ENCODE data around the gene RAMACL. TPM values are rescaled to one million over a fixed set of nuclear protein-coding genes. Genes with fewer than 3 reads are reported as not detected.

The RAMACL gene
- polyA plus RNA-seq, 1 donor, result 0.40 TPM

DNA sequence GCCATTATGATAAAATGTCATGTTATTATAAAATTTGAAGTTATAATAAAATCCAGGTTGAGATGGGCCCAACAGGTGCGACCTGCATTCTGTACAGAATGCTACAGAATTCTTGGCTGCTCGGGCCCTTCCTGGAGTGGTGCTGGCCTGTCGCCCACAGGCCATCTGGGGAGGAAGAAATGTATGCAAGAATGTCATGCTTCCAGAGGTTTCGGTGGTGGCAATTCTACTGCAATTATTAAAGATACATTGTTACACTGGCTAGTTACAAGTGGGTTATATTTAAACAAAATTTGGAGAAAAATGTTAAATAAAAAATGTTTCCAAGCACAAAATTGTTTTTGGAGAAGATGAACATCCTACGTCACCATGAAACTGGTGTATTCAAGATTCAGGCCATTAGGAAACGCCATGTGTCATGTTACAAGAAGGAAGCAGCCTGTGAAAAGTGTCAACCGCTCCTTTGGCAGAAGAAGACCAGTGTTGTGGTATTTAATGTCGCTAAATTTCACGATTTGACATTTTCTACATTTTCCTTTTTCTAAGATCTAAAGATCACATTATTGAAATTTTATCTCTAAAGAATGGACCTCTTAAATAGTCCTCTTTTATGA lies 7.1 kb downstream of the RAMACL start:
- no peak for DNase-seq

DNA sequence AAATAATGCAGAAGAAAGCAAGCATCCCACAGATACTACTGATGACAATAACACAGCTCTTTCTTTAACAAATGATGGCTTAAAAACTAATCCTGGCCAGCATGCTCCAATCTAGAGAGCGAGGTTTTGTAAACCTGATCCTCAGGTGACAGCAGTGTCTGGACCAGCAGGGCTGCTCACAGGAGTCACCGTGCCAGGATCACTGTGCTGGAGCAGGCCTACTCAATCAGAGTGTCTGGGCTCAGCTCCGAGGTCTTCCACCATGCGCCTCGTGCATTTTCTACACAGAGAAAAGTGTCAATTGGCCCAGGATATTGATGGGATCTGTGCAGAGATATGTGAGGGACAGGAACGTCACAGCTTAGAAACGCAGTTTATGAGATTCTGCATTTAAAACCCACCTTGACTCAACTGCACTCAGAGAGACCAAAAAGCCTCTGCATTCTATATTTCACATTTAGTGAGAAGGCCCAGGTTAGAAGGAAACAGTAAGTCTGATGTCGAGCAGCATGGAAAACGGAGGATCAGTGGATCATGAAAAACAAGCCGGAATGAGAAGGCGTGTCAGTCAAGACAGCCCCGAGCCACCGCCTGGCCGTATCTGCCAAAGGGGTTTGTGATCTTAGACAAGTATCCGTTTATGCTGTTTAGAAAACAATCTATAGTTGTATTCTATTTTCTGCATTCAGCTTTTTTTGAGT lies 7.8 kb downstream of the RAMACL start:
- no peak for DNase-seq

DNA sequence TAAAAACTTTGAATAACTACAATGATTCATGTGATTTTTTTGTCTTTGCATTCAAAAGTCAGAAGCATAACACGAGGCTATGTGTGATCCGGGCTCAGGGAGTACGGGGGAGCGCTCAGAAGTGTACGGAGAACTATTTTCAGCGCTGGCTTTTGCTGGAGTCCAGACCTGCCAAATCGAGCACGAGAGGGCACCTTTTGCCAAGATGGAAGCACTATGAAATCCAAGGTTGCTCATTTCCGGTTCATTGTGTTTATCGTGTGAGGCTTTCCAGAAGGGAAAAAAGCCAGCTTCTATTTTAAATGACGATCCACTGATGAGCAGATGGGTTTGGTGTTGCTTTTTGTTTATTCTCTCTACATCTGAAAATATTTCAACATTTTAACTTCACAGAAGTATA lies 11.3 kb downstream of the RAMACL start:
- DNase-seq, result no peak

DNA sequence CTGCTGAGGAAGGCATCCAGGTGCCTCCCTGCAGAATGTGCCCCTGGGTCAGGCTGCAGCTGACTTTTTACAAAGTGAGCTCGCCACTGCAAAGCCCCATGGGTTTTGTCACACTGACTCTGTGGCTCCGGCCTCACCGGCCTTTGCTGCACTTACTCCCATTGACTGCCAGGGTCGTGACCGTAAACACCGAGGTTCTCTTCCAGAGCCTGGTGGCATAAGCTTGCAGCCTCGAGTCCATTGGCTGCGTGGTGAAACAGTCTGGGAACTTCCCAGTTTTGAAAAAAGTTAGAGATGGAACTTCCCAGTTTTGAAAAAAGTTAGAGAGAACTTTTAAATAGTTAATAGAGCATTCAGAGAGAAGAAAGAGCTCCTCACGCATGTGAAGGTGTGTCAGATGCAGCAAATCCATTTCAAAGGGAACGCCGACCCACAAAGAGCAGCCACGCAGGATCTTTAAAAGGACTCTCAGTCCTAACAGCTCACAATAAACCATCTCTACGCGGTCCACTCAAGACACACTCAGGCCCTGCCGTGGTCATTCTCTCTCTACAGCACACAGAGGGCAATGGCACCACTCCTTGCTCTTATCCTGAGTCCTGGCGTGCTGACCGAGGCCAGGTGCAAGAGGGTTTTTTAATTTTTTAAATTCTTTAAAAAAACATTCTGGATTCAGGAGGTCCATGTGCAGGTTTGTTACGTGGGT lies 12.8 kb downstream of the RAMACL start:
- DNase-seq, result no peak

DNA sequence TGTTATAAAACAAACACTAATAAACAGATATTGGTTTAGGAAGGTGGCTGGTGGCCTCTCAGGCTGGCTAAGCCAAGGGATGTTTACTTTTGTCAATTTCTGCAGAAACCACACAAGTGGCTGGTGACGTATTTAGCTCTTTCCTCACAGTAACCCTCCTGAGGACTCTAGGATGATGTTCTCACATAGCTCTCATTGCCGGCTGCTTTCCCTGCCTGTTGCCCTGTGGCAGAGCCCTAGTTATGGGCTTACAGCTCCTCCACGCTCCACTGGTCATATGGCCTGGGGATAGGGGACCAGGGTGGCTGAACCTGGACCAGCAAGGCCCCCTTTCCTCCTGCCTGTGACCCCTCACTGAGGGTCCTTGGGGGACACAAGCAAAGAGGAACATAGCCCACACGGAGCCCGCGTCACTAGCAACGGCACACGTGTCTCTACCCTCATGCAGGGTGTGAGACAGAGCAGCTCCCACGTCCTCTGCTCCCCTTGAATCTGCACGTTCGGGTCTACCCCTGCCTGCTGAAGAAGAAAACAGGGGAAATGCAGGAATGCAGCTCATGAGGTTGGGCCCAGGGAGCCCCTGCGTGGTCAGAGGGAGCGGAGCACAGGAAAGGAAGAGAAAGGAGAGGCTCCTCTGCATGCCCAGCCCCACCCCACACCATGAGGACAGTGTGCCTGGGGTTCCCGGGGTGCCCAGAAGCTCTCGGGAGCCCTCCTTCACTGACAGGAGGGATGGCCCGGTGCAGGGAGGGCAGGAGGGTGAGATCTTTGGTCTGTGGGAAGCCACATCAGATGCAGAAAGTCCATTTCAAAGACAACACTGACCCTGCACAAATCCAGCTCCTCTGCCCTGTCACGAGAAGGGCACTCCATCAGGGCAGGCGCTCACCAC lies 13.9 kb downstream of the RAMACL start:
- no peak for DNase-seq

DNA sequence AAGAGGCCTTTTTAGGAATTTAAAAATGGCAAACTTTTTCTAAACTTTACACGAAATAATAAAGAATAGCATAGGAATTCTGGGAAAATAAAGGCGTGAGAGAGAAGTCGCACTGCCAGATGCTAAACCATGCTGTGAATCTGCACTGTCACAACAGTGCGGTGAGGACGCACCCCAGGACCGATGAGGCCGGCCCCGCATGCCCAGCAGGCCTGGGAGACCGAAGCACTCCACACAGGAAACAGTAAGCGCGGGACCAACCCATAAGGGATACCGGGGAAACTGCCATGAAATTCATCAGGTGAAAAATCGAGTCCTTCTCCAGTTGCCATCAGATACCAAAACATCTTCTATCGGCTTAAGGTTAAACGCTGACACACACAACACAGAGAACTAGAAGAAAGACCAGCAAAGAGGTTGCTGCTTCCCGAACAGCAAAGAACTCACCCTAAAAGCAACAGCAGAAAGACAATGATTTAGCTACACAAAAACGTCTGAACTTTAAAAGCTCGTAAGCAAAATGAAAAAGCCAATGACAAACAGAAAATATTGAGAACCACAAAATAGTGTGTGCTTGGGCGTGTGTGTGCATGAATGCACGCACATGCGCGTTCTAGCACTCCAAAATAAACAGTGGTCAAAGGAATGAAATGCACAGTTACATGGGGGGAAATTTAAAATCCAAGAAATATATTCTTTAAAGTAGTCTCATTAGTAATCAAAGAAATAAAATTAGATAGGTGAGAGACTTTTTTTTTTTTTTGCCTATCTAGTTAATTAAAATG lies 15.4 kb downstream of the RAMACL start:
- DNase-seq, result no peak

DNA sequence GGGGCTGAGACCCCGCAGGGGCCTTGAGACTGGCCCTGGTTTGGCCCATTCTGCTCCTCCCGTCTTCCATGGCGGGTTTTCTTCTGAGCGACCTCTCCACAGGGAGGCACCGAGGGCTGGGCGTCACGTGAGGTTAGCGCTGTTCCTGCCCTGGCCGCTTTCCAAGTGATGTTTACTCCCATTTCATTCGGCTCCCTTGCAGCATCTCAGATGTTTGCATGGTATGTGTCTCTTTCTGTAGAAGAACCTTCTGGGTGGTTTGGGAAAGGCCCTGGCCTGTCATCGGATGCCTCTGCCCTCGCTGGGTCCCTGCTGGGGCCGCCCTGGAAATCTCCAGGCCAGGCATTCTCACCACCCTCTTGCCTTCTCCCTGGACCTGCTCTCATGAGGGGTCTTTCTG lies 17.3 kb downstream of the RAMACL start:
- no peak for DNase-seq

DNA sequence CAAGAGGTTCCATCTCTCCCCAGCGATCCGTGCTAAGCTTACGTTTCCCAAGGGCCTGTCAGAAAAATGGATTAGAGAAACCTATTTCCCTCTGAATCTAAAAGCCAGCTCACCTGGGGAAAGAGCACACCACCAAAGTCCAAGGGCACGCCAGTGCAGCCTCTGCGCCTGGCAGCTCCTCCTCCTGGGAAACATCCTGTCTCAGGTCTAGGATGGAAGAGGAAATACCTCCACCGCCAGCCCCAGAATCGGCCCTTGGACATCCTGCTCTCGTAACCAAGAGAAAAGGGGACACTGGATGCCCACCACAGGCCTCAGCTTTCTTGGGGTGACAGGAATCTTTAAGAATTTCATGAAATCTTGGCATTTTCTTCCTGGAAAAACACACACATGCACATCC lies 18.7 kb downstream of the RAMACL start:
- DNase-seq, result no peak

DNA sequence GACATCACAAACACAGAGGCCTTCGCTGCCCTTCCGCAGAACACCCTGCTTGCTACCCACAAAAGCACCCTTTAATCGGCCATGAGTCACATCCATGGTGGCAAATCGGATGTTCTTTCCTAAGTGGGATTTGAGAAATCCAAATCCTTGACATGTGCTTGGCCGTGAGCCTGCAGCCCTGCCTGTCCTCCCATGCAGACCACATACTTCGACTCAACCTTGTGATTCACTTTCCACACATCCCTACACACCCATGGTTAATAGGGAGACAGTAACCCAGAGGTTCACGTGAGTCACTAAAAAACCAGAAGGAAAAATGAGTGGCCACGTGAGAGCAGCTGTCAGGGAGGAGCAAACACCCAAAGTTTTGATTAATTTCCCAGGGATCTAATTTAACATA lies 19.4 kb downstream of the RAMACL start:
- no peak for DNase-seq

DNA sequence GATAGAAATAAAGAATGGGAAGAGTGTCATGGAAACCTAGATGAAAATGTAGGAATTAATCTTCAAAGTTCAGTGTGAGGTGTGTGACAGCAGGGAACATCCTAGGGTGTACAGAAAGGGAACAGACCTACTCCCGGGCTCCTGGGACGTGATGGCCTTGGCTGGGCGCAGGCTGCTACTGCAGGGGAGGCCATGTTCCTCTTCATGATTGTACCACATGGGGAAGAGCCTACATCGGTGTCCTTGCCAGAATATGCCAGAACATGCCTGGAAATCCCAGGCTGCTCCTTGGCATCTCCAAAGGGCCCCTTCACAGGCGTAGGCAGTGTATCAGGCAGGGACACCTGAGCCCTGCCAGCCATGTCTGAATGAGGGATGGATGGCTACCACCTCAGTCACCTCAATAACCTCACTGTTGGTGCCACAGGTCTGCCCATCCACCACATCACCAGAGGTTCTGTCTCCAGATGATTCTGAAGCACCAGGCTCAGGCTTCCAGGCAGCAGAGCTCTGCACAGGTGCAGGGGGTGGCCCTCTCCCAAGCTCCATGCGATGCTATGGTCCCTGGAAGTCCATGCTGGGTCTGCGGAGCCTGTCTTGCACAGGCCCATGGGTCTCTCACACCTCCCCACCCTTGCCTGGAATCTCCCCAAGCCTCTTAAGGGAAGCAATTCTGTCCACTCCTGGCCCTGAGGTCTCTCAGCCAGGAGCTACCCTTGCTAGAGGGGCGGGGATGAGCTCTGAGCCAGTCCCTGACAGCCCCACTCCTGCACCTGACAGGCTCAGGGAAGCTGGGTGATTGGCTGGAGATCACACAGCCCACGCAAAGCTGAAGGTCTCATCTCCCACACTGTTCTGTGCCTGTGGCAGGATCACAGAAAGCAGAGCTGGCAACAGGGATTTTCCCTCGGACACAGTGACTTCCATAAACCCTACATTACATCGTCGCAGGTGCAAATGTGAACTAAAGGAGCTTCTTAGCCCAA lies 20.2 kb downstream of the RAMACL start:
- no peak for DNase-seq

DNA sequence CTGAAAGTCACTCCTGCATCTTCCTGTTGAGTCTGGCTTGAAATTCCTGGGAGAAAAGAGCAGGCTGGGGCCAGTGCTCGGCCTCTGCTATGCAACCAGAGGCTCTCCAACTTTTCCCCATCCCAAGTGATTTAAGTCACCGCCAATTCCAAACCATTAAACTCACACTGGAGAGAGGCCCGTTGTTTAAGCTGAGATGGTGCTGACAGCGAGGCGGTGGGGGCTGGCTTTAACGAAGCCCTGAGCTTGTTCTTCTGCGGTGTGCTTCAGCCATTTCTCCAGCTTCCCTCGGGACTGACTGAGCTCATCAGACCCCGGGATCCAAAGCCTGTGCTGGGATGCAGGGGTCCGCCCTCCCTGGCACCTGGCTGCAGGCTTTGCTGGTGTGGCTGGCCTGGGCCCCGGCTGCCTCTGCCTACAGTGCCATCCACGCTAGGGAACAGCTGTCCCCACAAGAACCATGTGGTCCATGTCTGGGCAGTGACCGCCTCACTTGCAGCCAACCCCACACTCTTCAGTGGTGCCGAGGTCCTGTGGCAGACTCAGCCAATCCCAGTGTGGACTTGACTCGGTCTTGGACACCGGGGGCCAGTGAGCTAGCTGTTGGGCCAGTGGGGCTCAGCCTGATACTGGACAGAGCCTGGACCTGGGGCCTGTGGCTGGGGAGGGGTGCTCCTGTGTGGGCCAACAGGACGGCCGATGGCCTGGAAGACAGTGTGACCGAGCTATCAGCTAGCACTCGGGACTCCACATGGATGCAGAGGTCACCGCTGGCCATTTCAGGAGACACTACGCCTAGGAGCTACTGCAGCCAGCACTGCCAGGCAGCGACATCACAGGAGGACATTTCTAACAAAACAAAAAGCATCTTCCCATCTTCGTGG lies 21.2 kb downstream of the RAMACL start:
- no peak for DNase-seq

DNA sequence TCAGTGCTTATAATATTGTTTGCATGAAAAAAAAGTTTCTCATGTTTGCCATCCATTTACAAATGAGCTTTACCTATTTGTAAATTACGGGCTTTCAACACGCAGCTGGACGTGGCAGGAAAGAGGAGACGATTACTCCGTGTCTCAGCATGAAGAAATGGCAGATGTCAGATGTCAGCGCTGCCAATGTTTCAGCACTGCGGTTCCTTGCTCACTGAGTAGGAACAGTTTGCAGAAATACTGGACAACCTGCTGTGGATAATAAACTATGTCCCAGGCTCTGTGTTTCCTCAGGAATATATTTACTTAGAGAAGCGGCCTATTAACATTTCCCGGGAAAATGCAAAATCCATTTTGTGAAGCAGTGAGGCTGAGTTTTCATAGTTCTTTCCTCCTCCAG lies 22.7 kb downstream of the RAMACL start:
- DNase-seq, result no peak

DNA sequence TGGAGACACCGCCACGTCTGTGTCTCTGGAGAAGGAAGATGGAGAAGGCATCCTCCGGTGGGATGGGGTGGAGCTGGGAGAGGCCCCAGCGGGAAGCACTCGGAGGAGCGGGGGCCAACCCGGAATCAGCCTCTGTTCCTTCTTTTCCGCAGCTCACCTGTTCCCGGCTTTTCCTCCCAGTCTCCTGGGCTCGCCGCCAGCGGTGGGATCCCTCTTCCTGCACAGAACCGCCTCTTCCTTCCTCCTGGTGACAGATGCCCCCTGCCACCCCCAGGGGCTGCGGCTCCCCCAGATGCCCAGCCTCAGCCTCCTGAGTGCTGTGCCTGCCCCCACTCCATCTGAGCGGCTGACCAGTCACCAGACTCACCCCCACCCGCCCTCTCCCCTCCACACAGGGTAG lies 23.3 kb downstream of the RAMACL start:
- DNase-seq, result no peak

DNA sequence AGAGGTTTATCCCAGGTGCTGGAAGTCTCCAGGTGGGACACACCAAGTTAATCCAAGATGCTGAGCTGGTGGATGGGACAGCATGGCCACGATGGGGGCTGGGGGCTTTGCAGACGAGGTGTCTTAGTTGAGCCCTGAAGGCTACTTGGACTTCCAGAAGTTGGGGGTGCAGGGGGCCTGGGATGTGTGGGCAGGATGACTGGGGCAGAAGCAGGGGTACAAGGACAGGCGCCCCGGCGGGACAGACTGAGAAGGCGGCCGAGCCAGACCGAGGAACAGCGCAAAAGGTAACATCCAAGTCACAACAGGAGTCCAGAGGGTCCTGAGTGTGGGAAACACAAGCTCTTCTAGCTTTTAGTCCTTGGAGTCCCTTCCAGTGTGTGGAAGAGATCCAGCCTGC lies 23.8 kb downstream of the RAMACL start:
- no peak for DNase-seq

DNA sequence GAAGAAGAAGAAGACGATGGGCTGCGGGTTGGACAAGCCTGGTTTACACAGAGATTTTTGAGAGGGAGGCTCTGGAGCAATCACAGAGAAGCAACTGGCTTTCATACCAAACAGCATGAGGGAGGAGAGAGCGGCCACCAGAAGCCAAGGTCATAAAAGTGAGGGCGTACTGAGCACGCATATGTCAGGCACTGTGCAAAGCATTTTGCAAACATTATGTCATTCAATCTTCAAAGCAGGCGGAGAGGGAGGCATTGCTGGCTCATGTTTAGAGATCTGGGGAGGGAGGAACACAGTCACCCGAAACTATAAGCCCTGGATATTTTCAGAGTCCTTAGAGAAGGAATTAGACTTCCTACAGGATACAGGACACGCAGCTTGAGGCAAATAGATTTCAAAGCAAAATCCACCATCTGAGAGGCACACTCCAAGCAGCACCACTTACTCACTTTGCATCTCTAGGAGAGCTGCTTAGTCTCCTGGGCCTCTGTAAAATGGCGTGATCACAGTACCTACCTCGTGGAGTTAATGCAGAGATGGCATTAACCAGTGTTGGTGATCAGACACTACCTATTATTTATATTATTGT lies 24.6 kb downstream of the RAMACL start:
- no peak for DNase-seq

DNA sequence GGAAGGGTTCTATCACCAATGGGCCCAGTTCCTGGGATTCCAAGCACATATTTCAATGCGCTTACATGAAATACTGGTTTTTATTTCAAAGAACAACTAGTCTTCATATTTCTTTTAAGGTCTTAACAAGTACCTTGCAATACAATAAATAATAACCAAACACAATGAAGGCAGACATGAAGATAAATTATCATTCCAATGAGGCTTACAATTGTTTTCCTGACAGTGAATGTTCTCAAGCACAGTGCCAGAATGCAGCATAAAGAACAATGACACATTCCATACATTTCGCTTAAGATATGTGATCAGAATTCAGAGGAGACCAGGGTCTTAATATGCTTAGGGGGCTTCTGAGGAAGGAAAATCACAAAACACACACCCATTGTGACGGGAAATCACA lies 26.3 kb downstream of the RAMACL start:
- no peak for DNase-seq

DNA sequence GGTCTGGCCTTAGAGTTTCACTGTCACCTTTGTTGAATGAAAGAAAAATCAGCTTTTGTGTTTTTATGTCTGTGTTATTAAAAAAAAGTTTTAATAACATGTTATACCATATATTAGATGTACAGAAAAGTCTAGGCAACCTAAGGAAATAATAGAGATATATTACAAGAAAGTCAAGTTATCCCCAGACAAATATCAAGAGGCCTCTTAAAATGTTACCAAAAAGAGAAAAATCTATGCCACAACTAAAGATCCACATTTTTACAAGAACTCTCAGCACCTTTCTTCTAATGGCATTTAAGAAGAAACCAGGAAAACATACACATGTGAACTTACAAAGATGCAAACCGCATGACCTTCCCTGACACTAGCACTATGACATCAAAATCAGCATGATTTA lies 26.8 kb downstream of the RAMACL start:
- DNase-seq, result no peak

DNA sequence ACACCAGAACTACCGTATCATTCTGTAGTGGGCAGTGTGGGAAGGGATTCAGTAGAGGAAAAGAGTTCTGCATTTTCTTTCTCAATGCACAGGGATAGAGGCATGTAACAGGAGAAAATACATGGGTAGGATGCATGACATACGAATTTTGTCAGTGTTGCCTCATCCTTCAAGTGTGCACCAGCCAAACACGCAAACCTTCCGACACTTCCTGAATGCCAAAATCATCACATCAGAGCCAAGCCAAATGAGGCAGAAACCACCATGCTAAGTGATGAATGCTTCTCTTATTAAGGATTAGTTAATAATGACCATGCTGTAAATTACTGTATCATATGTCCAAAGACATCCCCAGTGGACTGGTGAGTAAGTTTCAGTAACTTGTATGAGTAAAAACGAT lies 27.3 kb downstream of the RAMACL start:
- DNase-seq, result no peak

Data from left kidney (tissue), 2 donors.